Kidney (tissue), 14 donors: ENCODE data around the gene PDE6D. TPM values are rescaled to one million over a fixed set of nuclear protein-coding genes. Genes with fewer than 3 reads are reported as not detected.

Source experiments
- DNase-seq, 5 donors: peaks; one replicate each; pipeline ENCODE4 v3.0.0-alpha.2; 2013 to 2020
- FAIRE-seq: peaks from 2 replicates; lab custom pipeline; 2012; peaks lifted over from hg19 to GRCh38; lab: Jason Lieb, UNC
- H3K27ac ChIP-seq, 2 donors: one replicate each; pipeline ENCODE4 v1.7.0; 2013; ENCODE audit warnings: low read depth in 2 of 2, low read length in 2 of 2, inconsistent platforms in 1 of 2
- H3K27me3 ChIP-seq: one replicate; pipeline ENCODE4 v1.7.1; 2013; ENCODE audit warnings: low read length, inconsistent platforms; ENCODE audit not compliant: control insufficient read depth, insufficient read depth
- H3K36me3 ChIP-seq, 3 donors: one replicate each; pipeline versions ENCODE4 v1.7.0 to v1.7.1; 2013; ENCODE audit warnings: low read length in 3 of 3, control low read depth in 1 of 3, inconsistent platforms in 1 of 3; ENCODE audit not compliant: insufficient read depth in 3 of 3, control insufficient read depth in 2 of 3
- H3K4me1 ChIP-seq, 3 donors: one replicate each; pipeline versions ENCODE4 v1.7.0 to v1.7.1; 2013; ENCODE audit warnings: low read length in 3 of 3, inconsistent platforms in 1 of 3, low read depth in 1 of 3; ENCODE audit not compliant: control insufficient read depth in 2 of 3, insufficient read depth in 2 of 3
- H3K4me3 ChIP-seq, 3 donors: one replicate each; pipeline versions ENCODE4 v1.7.0 to v1.8.1; 2013; ENCODE audit warnings: low read length in 3 of 3, control low read depth in 1 of 3, inconsistent platforms in 1 of 3
- H3K9ac ChIP-seq, 3 donors: one replicate each; pipeline versions ENCODE4 v1.7.0 to v1.7.1; 2013; ENCODE audit warnings: low read length in 3 of 3, control low read depth in 1 of 3, inconsistent platforms in 1 of 3
- H3K9me3 ChIP-seq, 3 donors: one replicate each; pipeline versions ENCODE4 v1.7.0 to v1.7.1; 2013; ENCODE audit warnings: low read length in 3 of 3, control low read depth in 1 of 3, inconsistent platforms in 1 of 3; ENCODE audit not compliant: control insufficient read depth in 2 of 3, insufficient read depth in 1 of 3
- CTCF ChIP-seq: IDR thresholded peaks from 3 replicates; pipeline ENCODE4 v1.5.1; 2012; ENCODE audit warnings: mild to moderate bottlenecking, moderate library complexity, borderline replicate concordance; ENCODE audit not compliant: insufficient read depth; ENCODE audit errors: extremely low read depth
- intact Hi-C: fragments of 100-400 bp; cut with DNase I; formaldehyde crosslinking; loops from one replicate; pipeline ENCODE4 v1.11.1; 2022
- polyA plus RNA-seq: library from polyadenylated mRNA; stranded (reverse); fragments of 350-450 nt; fragmentation: Illumina TruSeq; extraction: RNeasy Lipid Tissue Mini Kit (QIAGEN cat#74804); gene quantifications from one replicate; pipeline ENCODE4 v1.2.3, GENCODE V29; 2014; ENCODE audit warnings: low read depth, low replicate concordance; ENCODE audit not compliant: insufficient read depth
- total RNA-seq: library from RNA; stranded (reverse); fragmentation: NEBNext Ultra II Directional; extraction: Animal tissue kit (Norgen Biotek cat#: 25700); gene quantifications from one replicate; pipeline ENCODE4 v1.2.1, GENCODE V29; 2021
- donor health status: control.
- donor health status: control.
- donor health status: control.
- donor health status: control.
- donor health status: control.
- donor health status: DM: yes; HTN: yes; CAD: no.
- donor health status: Normal renal cell carcinoma (clear cell type).

Gene PDE6D
- total and polyA plus RNA-seq, 2 donors from 2014 or later, result 21.7 to 28.2 TPM

- H3K4me1 ChIP-seq, result peaks cover 5 to 17% (median 14%) of the 10 kb centered on the region in 3 donors
- FAIRE-seq (peak; percentile 87), DNase-seq (peak; percentile 99 to 100 (median 99))
- H3K4me3 ChIP-seq, result peak overlapping the region; percentile 85 to 98 (median 92)
- intact Hi-C loops, result no loop called here
- peaks cover 2 to 3% (median 2%) of the 10 kb centered on the region in 3 donors for H3K36me3 ChIP-seq
- H3K9ac ChIP-seq, result peak overlapping the region; percentile 40 to 99 (median 97)
- H3K27ac ChIP-seq, result peak overlapping the region; percentile 99 to 100
- no peaks in the 10 kb centered on the region for H3K9me3 ChIP-seq
- no peaks in the 10 kb centered on the region for H3K27me3 ChIP-seq
- TF ChIP-seq CTCF, result peak; percentile 89
Observed at GRCh38 chr2:231706731-231707624, 74.1 kb downstream of the PDE6D start.

GRCh38 chr2:231704017-231704416, 77.1 kb downstream of the PDE6D start:
- peaks cover 3 to 13% (median 7%) of the 10 kb centered on the region in 3 donors for H3K4me1 ChIP-seq
- no peak overlapping the region for H3K27ac ChIP-seq
- intact Hi-C loops, result no loop called here

GRCh38 chr2:231701456-231702373, 79.4 kb downstream of the PDE6D start:
- no peak overlapping the region for H3K4me3 ChIP-seq
- H3K9ac ChIP-seq, result peak overlapping the region in 1 of 3 donors; percentile 56
- H3K27ac ChIP-seq, result peak overlapping the region; percentile 54 to 72
- no peaks in the 10 kb centered on the region for H3K27me3 ChIP-seq
- TF ChIP-seq CTCF, result no peak
- FAIRE-seq, result no peak
- H3K36me3 ChIP-seq, result no peaks in the 10 kb centered on the region
- peak; percentile 49 to 90 (median 72) for DNase-seq
- intact Hi-C loops, result no loop called here
- no peaks in the 10 kb centered on the region for H3K9me3 ChIP-seq
- H3K4me1 ChIP-seq, result peaks cover 3 to 13% (median 5%) of the 10 kb centered on the region in 3 donors

More at GRCh38 chr2:231704017-231704416, 77.1 kb downstream of the PDE6D start:
- peak in 1 of 5 donors; percentile 40 for DNase-seq
- Histone ChIP-seq H3K9me3 (no peaks in the 10 kb centered on the region), H3K4me3 (no peak overlapping the region), H3K27me3 (no peaks in the 10 kb centered on the region), H3K36me3 (no peaks in the 10 kb centered on the region), H3K9ac (no peak overlapping the region)
- FAIRE-seq, result no peak
- no peak for TF ChIP-seq CTCF
